ENCODE results near the gene LRRC36.

LRRC36 gene

GRCh38 chr16:67384778-67385510 is 58.3 kb downstream of the LRRC36 start:
- no peak overlapping the region for H3K18ac ChIP-seq (ENCODE audit: low read length)
- no peak overlapping the region for H4K91ac ChIP-seq (ENCODE audit: low read depth, low read length, poor library complexity)
- H3K14ac ChIP-seq (ENCODE audit: low read length): no peak overlapping the region
- no peak overlapping the region for H3K23ac ChIP-seq (ENCODE audit: low read depth, low read length, poor library complexity)
- H2BK120ac ChIP-seq (ENCODE audit: low read depth, low read length): no peak overlapping the region
- no peaks in the 10 kb centered on the region for H3K9me3 ChIP-seq (replicated peaks in 1 of 2; ENCODE audit: control insufficient read depth in 2 of 2, insufficient read depth in 1 of 2, low read depth in 1 of 2, low read length in 2 of 2)
- no peak overlapping the region for H2AFZ ChIP-seq (ENCODE audit: low read length)
- peaks cover 0 to 39% (median 0%) of the 10 kb centered on the region in 3 experiments for H3K27me3 ChIP-seq (ENCODE audit: control insufficient read depth in 3 of 3, insufficient read depth in 3 of 3, low read depth in 1 of 3, low read length in 3 of 3)
- H3K27ac ChIP-seq (replicated peaks; ENCODE audit: low read length): no peak overlapping the region
- H3K4me3 ChIP-seq (ENCODE audit: low read length in 2 of 2): no peak overlapping the region
- WGBS, 2 donors (ENCODE audit: extremely low coverage in 2 of 2, insufficient read length in 2 of 2, insufficient replicate concordance in 1 of 2): no CpG with 5 or more reads among the region's 8 CpGs
- no peak overlapping the region for H2AK5ac ChIP-seq (ENCODE audit: low read depth, low read length)
- no peak for DNase-seq (ENCODE audit: low spot score)
- H2BK12ac ChIP-seq (ENCODE audit: low read length): no peak overlapping the region
- H3K4me1 ChIP-seq (ENCODE audit: control insufficient read depth in 2 of 2, insufficient read depth in 1 of 2, low read depth in 1 of 2, low read length in 2 of 2): peaks cover 0 to 10% of the 10 kb centered on the region in 2 donors
- peaks cover 2% of the 10 kb centered on the region for H3K79me1 ChIP-seq (ENCODE audit: low read depth, low read length)
- H2BK15ac ChIP-seq (ENCODE audit: low read length): no peak overlapping the region
- no peak overlapping the region for H4K8ac ChIP-seq (ENCODE audit: low read depth, low read length)
- no peak overlapping the region for H3K4me2 ChIP-seq (ENCODE audit: insufficient read depth, low read length, poor library complexity, severe bottlenecking)
- no peak overlapping the region for H2BK5ac ChIP-seq (ENCODE audit: low read length)
- no peak overlapping the region for H3K4ac ChIP-seq (ENCODE audit: low read length)
- no peaks in the 10 kb centered on the region for H3K36me3 ChIP-seq (replicated peaks in 1 of 2; ENCODE audit: control insufficient read depth in 2 of 2, insufficient read depth in 2 of 2, low read length in 2 of 2)
- H3K9ac ChIP-seq (ENCODE audit: low read depth, low read length, poor library complexity): no peak overlapping the region

- H3K27me3 ChIP-seq (ENCODE audit: control insufficient read depth in 3 of 3, insufficient read depth in 3 of 3, low read depth in 1 of 3, low read length in 3 of 3): peaks cover 0 to 27% (median 2%) of the 10 kb centered on the region in 3 experiments
- H3K4me2 ChIP-seq (ENCODE audit: insufficient read depth, low read length, poor library complexity, severe bottlenecking): no peak overlapping the region
- H3K36me3 ChIP-seq (replicated peaks in 1 of 2; ENCODE audit: control insufficient read depth in 2 of 2, insufficient read depth in 2 of 2, low read length in 2 of 2): no peaks in the 10 kb centered on the region
- H2BK12ac ChIP-seq (ENCODE audit: low read length): no peak overlapping the region
- peaks cover 0 to 2% of the 10 kb centered on the region in 2 donors for H3K9me3 ChIP-seq (replicated peaks in 1 of 2; ENCODE audit: control insufficient read depth in 2 of 2, insufficient read depth in 1 of 2, low read depth in 1 of 2, low read length in 2 of 2)
- no peak overlapping the region for H2AFZ ChIP-seq (ENCODE audit: low read length)
- peak overlapping the region; percentile 16 for H3K18ac ChIP-seq (ENCODE audit: low read length)
- no peak overlapping the region for H2BK5ac ChIP-seq (ENCODE audit: low read length)
- H4K8ac ChIP-seq (ENCODE audit: low read depth, low read length): no peak overlapping the region
- no peak overlapping the region for H2BK15ac ChIP-seq (ENCODE audit: low read length)
- no CpG with 5 or more reads among the region's 5 CpGs for WGBS, 2 donors (ENCODE audit: extremely low coverage in 2 of 2, insufficient read length in 2 of 2, insufficient replicate concordance in 1 of 2)
- no peak for DNase-seq (ENCODE audit: low spot score)
- H3K9ac ChIP-seq (ENCODE audit: low read depth, low read length, poor library complexity): no peak overlapping the region
- H3K79me1 ChIP-seq (ENCODE audit: low read depth, low read length): peaks cover 5% of the 10 kb centered on the region
- no peak overlapping the region for H3K4me3 ChIP-seq (ENCODE audit: low read length in 2 of 2)
- no peak overlapping the region for H3K4ac ChIP-seq (ENCODE audit: low read length)
- no peak overlapping the region for H2AK5ac ChIP-seq (ENCODE audit: low read depth, low read length)
- no peak overlapping the region for H3K27ac ChIP-seq (replicated peaks; ENCODE audit: low read length)
- H3K23ac ChIP-seq (ENCODE audit: low read depth, low read length, poor library complexity): no peak overlapping the region
- no peak overlapping the region for H3K14ac ChIP-seq (ENCODE audit: low read length)
- peaks cover 9 to 17% of the 10 kb centered on the region in 2 donors for H3K4me1 ChIP-seq (ENCODE audit: control insufficient read depth in 2 of 2, insufficient read depth in 1 of 2, low read depth in 1 of 2, low read length in 2 of 2)
- H4K91ac ChIP-seq (ENCODE audit: low read depth, low read length, poor library complexity): peak overlapping the region; percentile 3
- no peak overlapping the region for H2BK120ac ChIP-seq (ENCODE audit: low read depth, low read length)
Measured at GRCh38 chr16:67386861-67387455, 60.3 kb downstream of the LRRC36 start.

GRCh38 chr16:67387479-67388079 is 61.0 kb downstream of the LRRC36 start:
- H3K4ac ChIP-seq (ENCODE audit: low read length): no peak overlapping the region
- no peak overlapping the region for H2BK120ac ChIP-seq (ENCODE audit: low read depth, low read length)
- no peak for DNase-seq (ENCODE audit: low spot score)
- no peak overlapping the region for H4K8ac ChIP-seq (ENCODE audit: low read depth, low read length)
- no peak overlapping the region for H3K4me2 ChIP-seq (ENCODE audit: insufficient read depth, low read length, poor library complexity, severe bottlenecking)
- H2BK12ac ChIP-seq (ENCODE audit: low read length): no peak overlapping the region
- no peak overlapping the region for H2AK5ac ChIP-seq (ENCODE audit: low read depth, low read length)
- no CpG with 5 or more reads among the region's 8 CpGs for WGBS, 2 donors (ENCODE audit: extremely low coverage in 2 of 2, insufficient read length in 2 of 2, insufficient replicate concordance in 1 of 2)
- no peak overlapping the region for H2AFZ ChIP-seq (ENCODE audit: low read length)
- peaks cover 0 to 27% (median 9%) of the 10 kb centered on the region in 3 experiments for H3K27me3 ChIP-seq (ENCODE audit: control insufficient read depth in 3 of 3, insufficient read depth in 3 of 3, low read depth in 1 of 3, low read length in 3 of 3)
- H3K79me1 ChIP-seq (ENCODE audit: low read depth, low read length): peaks cover 5% of the 10 kb centered on the region
- H3K23ac ChIP-seq (ENCODE audit: low read depth, low read length, poor library complexity): no peak overlapping the region
- no peak overlapping the region for H3K14ac ChIP-seq (ENCODE audit: low read length)
- no peaks in the 10 kb centered on the region for H3K36me3 ChIP-seq (replicated peaks in 1 of 2; ENCODE audit: control insufficient read depth in 2 of 2, insufficient read depth in 2 of 2, low read length in 2 of 2)
- no peak overlapping the region for H2BK5ac ChIP-seq (ENCODE audit: low read length)
- peaks cover 0 to 2% of the 10 kb centered on the region in 2 donors for H3K9me3 ChIP-seq (replicated peaks in 1 of 2; ENCODE audit: control insufficient read depth in 2 of 2, insufficient read depth in 1 of 2, low read depth in 1 of 2, low read length in 2 of 2)
- no peak overlapping the region for H3K27ac ChIP-seq (replicated peaks; ENCODE audit: low read length)
- peak overlapping the region; percentile 22 for H2BK15ac ChIP-seq (ENCODE audit: low read length)
- no peak overlapping the region for H3K18ac ChIP-seq (ENCODE audit: low read length)
- no peak overlapping the region for H4K91ac ChIP-seq (ENCODE audit: low read depth, low read length, poor library complexity)
- peaks cover 13 to 23% of the 10 kb centered on the region in 2 donors for H3K4me1 ChIP-seq (ENCODE audit: control insufficient read depth in 2 of 2, insufficient read depth in 1 of 2, low read depth in 1 of 2, low read length in 2 of 2)
- H3K9ac ChIP-seq (ENCODE audit: low read depth, low read length, poor library complexity): no peak overlapping the region
- H3K4me3 ChIP-seq (ENCODE audit: low read length in 2 of 2): no peak overlapping the region

- H2BK120ac ChIP-seq (ENCODE audit: low read depth, low read length): no peak overlapping the region
- no peak overlapping the region for H4K8ac ChIP-seq (ENCODE audit: low read depth, low read length)
- H3K4me1 ChIP-seq (ENCODE audit: control insufficient read depth in 2 of 2, insufficient read depth in 1 of 2, low read depth in 1 of 2, low read length in 2 of 2): peaks cover 19 to 28% of the 10 kb centered on the region in 2 donors
- no peak overlapping the region for H2BK15ac ChIP-seq (ENCODE audit: low read length)
- H3K14ac ChIP-seq (ENCODE audit: low read length): peak overlapping the region; percentile 26
- peak overlapping the region; percentile 79 for H3K9ac ChIP-seq (ENCODE audit: low read depth, low read length, poor library complexity)
- H2AFZ ChIP-seq (ENCODE audit: low read length): no peak overlapping the region
- peak overlapping the region; percentile 20 for H4K91ac ChIP-seq (ENCODE audit: low read depth, low read length, poor library complexity)
- peaks cover 0 to 2% of the 10 kb centered on the region in 2 donors for H3K9me3 ChIP-seq (replicated peaks in 1 of 2; ENCODE audit: control insufficient read depth in 2 of 2, insufficient read depth in 1 of 2, low read depth in 1 of 2, low read length in 2 of 2)
- no peak overlapping the region for H2BK5ac ChIP-seq (ENCODE audit: low read length)
- peak overlapping the region; percentile 48 for H3K18ac ChIP-seq (ENCODE audit: low read length)
- DNase-seq (ENCODE audit: low spot score): no peak
- no peak overlapping the region for H3K27ac ChIP-seq (replicated peaks; ENCODE audit: low read length)
- peaks cover 7% of the 10 kb centered on the region for H3K79me1 ChIP-seq (ENCODE audit: low read depth, low read length)
- peak overlapping the region; percentile 29 for H2AK5ac ChIP-seq (ENCODE audit: low read depth, low read length)
- peak overlapping the region; percentile 28 for H2BK12ac ChIP-seq (ENCODE audit: low read length)
- no peak overlapping the region for H3K23ac ChIP-seq (ENCODE audit: low read depth, low read length, poor library complexity)
- H3K4me2 ChIP-seq (ENCODE audit: insufficient read depth, low read length, poor library complexity, severe bottlenecking): no peak overlapping the region
- no peak overlapping the region for H3K4ac ChIP-seq (ENCODE audit: low read length)
- peaks cover 2 to 33% (median 15%) of the 10 kb centered on the region in 3 experiments for H3K27me3 ChIP-seq (ENCODE audit: control insufficient read depth in 3 of 3, insufficient read depth in 3 of 3, low read depth in 1 of 3, low read length in 3 of 3)
- H3K4me3 ChIP-seq (ENCODE audit: low read length in 2 of 2): no peak overlapping the region
- H3K36me3 ChIP-seq (replicated peaks in 1 of 2; ENCODE audit: control insufficient read depth in 2 of 2, insufficient read depth in 2 of 2, low read length in 2 of 2): no peaks in the 10 kb centered on the region
- whole genome bisulfite sequencing, 2 donors (ENCODE audit: extremely low coverage in 2 of 2, insufficient read length in 2 of 2, insufficient replicate concordance in 1 of 2): no CpG with 5 or more reads among the region's 8 CpGs
Measured at GRCh38 chr16:67388191-67388590, 61.6 kb downstream of the LRRC36 start.

Data from neuronal stem cell (in vitro differentiated cells).